GM18870 (cell line): ENCODE data around the gene ELP6.
"Not testable (repeated sequence)": the region's sequence is repeated elsewhere in the genome, so short reads cannot be mapped to it uniquely, and the experiment has no call there.

ENCODE experiments used
- ATAC-seq: cut with Tn5 transposase; IDR thresholded peaks from one replicate; pipeline ENCODE4 v1.9.1; 2021; ENCODE audit warnings: moderate library complexity; ENCODE audit not compliant: unreplicated experiment

ELP6 gene

GRCh38 chr3:47515100-47515499, 1.6 kb upstream of the ELP6 start:
- ATAC-seq = no peak

- ATAC-seq = no peak
Observed at GRCh38 chr3:47512416-47513124, 942 bp downstream of the ELP6 start.

GRCh38 chr3:47505267-47505666, 8.2 kb downstream of the ELP6 start:
- ATAC-seq = not testable (repeated sequence)

- ATAC-seq = no peak
Observed at GRCh38 chr3:47504113-47504512, 9.4 kb downstream of the ELP6 start.

- no peak for ATAC-seq
Observed at GRCh38 chr3:47503033-47503432, 10.5 kb downstream of the ELP6 start.

GRCh38 chr3:47496892-47497291, 16.6 kb downstream of the ELP6 start:
- no peak for ATAC-seq

GRCh38 chr3:47495886-47496285, 17.6 kb downstream of the ELP6 start:
- no peak for ATAC-seq

- no peak for ATAC-seq
Observed at GRCh38 chr3:47495111-47495510, 18.4 kb downstream of the ELP6 start.

GRCh38 chr3:47491777-47492176, 21.7 kb downstream of the ELP6 start:
- no peak for ATAC-seq

- no peak for ATAC-seq
Observed at GRCh38 chr3:47491186-47491585, 22.3 kb downstream of the ELP6 start.

- no peak for ATAC-seq
Observed at GRCh38 chr3:47487265-47487664, 26.2 kb downstream of the ELP6 start.

GRCh38 chr3:47485812-47486211, 27.7 kb downstream of the ELP6 start:
- ATAC-seq = no peak

- ATAC-seq = no peak
Observed at GRCh38 chr3:47482366-47482765, 31.1 kb downstream of the ELP6 start.

- ATAC-seq = not testable (repeated sequence)
Observed at GRCh38 chr3:47481763-47482162, 31.7 kb downstream of the ELP6 start.

- ATAC-seq = not testable (repeated sequence)
Observed at GRCh38 chr3:47480267-47480666, 33.2 kb downstream of the ELP6 start.

GRCh38 chr3:47479826-47480160, 33.7 kb downstream of the ELP6 start:
- ATAC-seq = no peak

GRCh38 chr3:47478022-47478421, 35.5 kb downstream of the ELP6 start:
- no peak for ATAC-seq

GRCh38 chr3:47476644-47477199, 36.8 kb downstream of the ELP6 start:
- no peak for ATAC-seq

- ATAC-seq = no peak
Observed at GRCh38 chr3:47476330-47476626, 37.2 kb downstream of the ELP6 start.

GRCh38 chr3:47475570-47476329, 37.8 kb downstream of the ELP6 start, which contains the start of gene SCAP:
SCAP (minus strand) TSS chr3:47475941; CDS start chr3:47442993, 32,948 bp downstream.
- peak; percentile 79 for ATAC-seq

- peak; percentile 6 for ATAC-seq
Observed at GRCh38 chr3:47475029-47475569, 38.4 kb downstream of the ELP6 start.

- no peak for ATAC-seq
Observed at GRCh38 chr3:47473391-47473790, 40.1 kb downstream of the ELP6 start.
